ENCODE measurements around the gene STK38.

DNA sequence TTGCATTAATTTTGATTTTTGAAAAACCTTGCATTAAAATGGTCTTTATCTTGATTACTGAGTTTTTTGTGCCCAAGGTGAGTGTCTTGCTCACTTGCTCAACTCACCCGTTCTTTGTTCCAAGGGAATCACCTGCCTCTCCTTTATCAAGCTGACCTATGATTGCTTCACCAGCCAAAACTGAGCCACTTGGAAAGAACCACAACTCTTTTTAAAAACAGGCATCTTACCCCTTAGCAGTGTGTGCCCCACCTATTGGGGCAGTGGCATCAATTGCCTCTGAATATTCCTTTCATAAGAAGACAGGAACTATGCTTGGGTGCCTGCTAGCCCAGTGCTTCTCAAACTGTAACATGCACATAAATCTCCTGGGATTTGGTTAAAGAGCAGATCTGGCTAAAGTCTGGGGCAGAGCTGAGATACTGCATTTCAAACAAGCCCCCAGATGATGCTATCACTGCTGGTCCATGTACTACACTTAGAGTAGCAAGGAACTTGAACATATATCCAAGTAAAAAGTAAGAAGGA lies 3.3 kb upstream of the STK38 start:
- TF ChIP-seq HDAC1 (CRISPR knock-in tag; IDR thresholded peaks at IDR 0.05) (no peak), PLRG1 (conservative IDR thresholded peaks at IDR 0.05) (no peak), HNF4A (CRISPR knock-in tag; IDR thresholded peaks at IDR 0.05) (no peak), EZH2 (conservative IDR thresholded peaks at IDR 0.05; ENCODE audit: low read depth, low read length) (no peak), ZNF567 (CRISPR knock-in tag; IDR thresholded peaks at IDR 0.05; ENCODE audit: borderline replicate concordance) (no peak), HNRNPUL1 (IDR thresholded peaks at IDR 0.05; ENCODE audit: low read depth, low read length) (no peak), MIER3 (CRISPR knock-in tag; IDR thresholded peaks at IDR 0.05; ENCODE audit: borderline replicate concordance) (no peak), ETV6 (CRISPR knock-in tag; conservative IDR thresholded peaks at IDR 0.05) (no peak), ZNF335 (CRISPR knock-in tag; IDR thresholded peaks at IDR 0.05) (no peak), EP300 (IDR thresholded peaks at IDR 0.05; ENCODE audit: low read depth in 2 of 2, low read length in 2 of 2) (no peak), EP300 (CRISPR knock-in tag; IDR thresholded peaks at IDR 0.05; ENCODE audit: borderline replicate concordance) (no peak), ZNF589 (CRISPR knock-in tag; conservative IDR thresholded peaks at IDR 0.05) (no peak), POLR2AphosphoS5 (IDR thresholded peaks at IDR 0.05; ENCODE audit: low read depth, low read length) (no peak)
- TF ChIP-seq, protein P1, sequence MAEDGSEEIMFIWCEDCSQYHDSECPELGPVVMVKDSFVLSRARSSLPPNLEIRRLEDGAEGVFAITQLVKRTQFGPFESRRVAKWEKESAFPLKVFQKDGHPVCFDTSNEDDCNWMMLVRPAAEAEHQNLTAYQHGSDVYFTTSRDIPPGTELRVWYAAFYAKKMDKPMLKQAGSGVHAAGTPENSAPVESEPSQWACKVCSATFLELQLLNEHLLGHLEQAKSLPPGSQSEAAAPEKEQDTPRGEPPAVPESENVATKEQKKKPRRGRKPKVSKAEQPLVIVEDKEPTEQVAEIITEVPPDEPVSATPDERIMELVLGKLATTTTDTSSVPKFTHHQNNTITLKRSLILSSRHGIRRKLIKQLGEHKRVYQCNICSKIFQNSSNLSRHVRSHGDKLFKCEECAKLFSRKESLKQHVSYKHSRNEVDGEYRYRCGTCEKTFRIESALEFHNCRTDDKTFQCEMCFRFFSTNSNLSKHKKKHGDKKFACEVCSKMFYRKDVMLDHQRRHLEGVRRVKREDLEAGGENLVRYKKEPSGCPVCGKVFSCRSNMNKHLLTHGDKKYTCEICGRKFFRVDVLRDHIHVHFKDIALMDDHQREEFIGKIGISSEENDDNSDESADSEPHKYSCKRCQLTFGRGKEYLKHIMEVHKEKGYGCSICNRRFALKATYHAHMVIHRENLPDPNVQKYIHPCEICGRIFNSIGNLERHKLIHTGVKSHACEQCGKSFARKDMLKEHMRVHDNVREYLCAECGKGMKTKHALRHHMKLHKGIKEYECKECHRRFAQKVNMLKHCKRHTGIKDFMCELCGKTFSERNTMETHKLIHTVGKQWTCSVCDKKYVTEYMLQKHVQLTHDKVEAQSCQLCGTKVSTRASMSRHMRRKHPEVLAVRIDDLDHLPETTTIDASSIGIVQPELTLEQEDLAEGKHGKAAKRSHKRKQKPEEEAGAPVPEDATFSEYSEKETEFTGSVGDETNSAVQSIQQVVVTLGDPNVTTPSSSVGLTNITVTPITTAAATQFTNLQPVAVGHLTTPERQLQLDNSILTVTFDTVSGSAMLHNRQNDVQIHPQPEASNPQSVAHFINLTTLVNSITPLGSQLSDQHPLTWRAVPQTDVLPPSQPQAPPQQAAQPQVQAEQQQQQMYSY (CRISPR knock-in tag; IDR thresholded peaks at IDR 0.05), result no peak
- TF ChIP-seq, protein P2, sequence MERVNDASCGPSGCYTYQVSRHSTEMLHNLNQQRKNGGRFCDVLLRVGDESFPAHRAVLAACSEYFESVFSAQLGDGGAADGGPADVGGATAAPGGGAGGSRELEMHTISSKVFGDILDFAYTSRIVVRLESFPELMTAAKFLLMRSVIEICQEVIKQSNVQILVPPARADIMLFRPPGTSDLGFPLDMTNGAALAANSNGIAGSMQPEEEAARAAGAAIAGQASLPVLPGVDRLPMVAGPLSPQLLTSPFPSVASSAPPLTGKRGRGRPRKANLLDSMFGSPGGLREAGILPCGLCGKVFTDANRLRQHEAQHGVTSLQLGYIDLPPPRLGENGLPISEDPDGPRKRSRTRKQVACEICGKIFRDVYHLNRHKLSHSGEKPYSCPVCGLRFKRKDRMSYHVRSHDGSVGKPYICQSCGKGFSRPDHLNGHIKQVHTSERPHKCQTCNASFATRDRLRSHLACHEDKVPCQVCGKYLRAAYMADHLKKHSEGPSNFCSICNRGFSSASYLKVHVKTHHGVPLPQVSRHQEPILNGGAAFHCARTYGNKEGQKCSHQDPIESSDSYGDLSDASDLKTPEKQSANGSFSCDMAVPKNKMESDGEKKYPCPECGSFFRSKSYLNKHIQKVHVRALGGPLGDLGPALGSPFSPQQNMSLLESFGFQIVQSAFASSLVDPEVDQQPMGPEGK (CRISPR knock-in tag; IDR thresholded peaks at IDR 0.05), result no peak
